Gastrocnemius medialis (tissue), 4 donors: ENCODE measurements around the gene PEMT.

Experiments used
- POLR2A ChIP-seq, 2 donors: fragments of 450-650 bp; IDR thresholded peaks; one replicate each; pipeline ENCODE4 v1.6.1; 2017; ENCODE audit warnings: antibody characterized with exemption in 2 of 2, mild to moderate bottlenecking in 2 of 2, moderate library complexity in 2 of 2
- TF ChIP-seq, protein P1 (sequence below), 5 experiments: fragments of 450-650 bp in 3 of 5; fragments of 200-600 bp in 2 of 5; sonication (generic) in 2 of 5; IDR thresholded peaks in 4 of 5; conservative IDR thresholded peaks in 1 of 5; 1 replicate in 4 of 5; 2 replicates in 1 of 5; pipeline ENCODE4 v1.5.1; 2016 to 2019; ENCODE audit warnings: antibody characterized with exemption in 5 of 5, mild to moderate bottlenecking in 3 of 5, moderate library complexity in 3 of 5

- TF ChIP-seq, protein P1, sequence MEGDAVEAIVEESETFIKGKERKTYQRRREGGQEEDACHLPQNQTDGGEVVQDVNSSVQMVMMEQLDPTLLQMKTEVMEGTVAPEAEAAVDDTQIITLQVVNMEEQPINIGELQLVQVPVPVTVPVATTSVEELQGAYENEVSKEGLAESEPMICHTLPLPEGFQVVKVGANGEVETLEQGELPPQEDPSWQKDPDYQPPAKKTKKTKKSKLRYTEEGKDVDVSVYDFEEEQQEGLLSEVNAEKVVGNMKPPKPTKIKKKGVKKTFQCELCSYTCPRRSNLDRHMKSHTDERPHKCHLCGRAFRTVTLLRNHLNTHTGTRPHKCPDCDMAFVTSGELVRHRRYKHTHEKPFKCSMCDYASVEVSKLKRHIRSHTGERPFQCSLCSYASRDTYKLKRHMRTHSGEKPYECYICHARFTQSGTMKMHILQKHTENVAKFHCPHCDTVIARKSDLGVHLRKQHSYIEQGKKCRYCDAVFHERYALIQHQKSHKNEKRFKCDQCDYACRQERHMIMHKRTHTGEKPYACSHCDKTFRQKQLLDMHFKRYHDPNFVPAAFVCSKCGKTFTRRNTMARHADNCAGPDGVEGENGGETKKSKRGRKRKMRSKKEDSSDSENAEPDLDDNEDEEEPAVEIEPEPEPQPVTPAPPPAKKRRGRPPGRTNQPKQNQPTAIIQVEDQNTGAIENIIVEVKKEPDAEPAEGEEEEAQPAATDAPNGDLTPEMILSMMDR (IDR thresholded peaks at IDR 0.05 in 4 of 5, conservative IDR thresholded peaks at IDR 0.05 in 1 of 5), result no peak
- TF ChIP-seq POLR2A (IDR thresholded peaks at IDR 0.05), result no peak
Measured at GRCh38 chr17:17525956-17526355, 65.6 kb downstream of the PEMT start.
